HG03575 (cell line): Measurements from ENCODE around the gene ERN1.

Source experiments
- ATAC-seq: cut with Tn5 transposase; IDR thresholded peaks from one replicate; pipeline ENCODE4 v1.9.1; 2021; ENCODE audit not compliant: unreplicated experiment, insufficient number of reproducible peaks, low FRiP score; ENCODE audit errors: extremely low read depth

ERN1 gene

GRCh38 chr17:64158831-64159590 is 29.1 kb upstream of the ERN1 start:
- no peak for ATAC-seq

GRCh38 chr17:64158406-64158805 is 28.5 kb upstream of the ERN1 start:
- ATAC-seq, result no peak

- ATAC-seq, result no peak
Observed at GRCh38 chr17:64157669-64158180, 27.8 kb upstream of the ERN1 start.

- ATAC-seq, result no peak
Observed at GRCh38 chr17:64156670-64157069, 26.7 kb upstream of the ERN1 start.

- no peak for ATAC-seq
Observed at GRCh38 chr17:64155751-64156544, 26.0 kb upstream of the ERN1 start.

GRCh38 chr17:64155129-64155528 is 25.2 kb upstream of the ERN1 start:
- ATAC-seq, result no peak

GRCh38 chr17:64154717-64155116 is 24.8 kb upstream of the ERN1 start:
- ATAC-seq, result no peak

GRCh38 chr17:64154313-64154695 is 24.4 kb upstream of the ERN1 start:
- no peak for ATAC-seq

- ATAC-seq, result no peak
Observed at GRCh38 chr17:64153565-64154312, 23.8 kb upstream of the ERN1 start.

- no peak for ATAC-seq
Observed at GRCh38 chr17:64152428-64153125, 22.6 kb upstream of the ERN1 start.

- ATAC-seq, result no peak
Observed at GRCh38 chr17:64151016-64151368, 21.0 kb upstream of the ERN1 start.

- no peak for ATAC-seq
Observed at GRCh38 chr17:64150237-64151015, 20.5 kb upstream of the ERN1 start.

GRCh38 chr17:64149196-64149595 is 19.3 kb upstream of the ERN1 start:
- no peak for ATAC-seq

- ATAC-seq, result no peak
Observed at GRCh38 chr17:64148699-64149098, 18.8 kb upstream of the ERN1 start.

- ATAC-seq, result no peak
Observed at GRCh38 chr17:64148017-64148631, 18.2 kb upstream of the ERN1 start.

GRCh38 chr17:64147110-64148016 is 17.4 kb upstream of the ERN1 start:
- no peak for ATAC-seq
